Suprapubic skin (tissue), 3 donors: ENCODE data around the gene EED.
"Not testable (repeated sequence)": the region's sequence is repeated elsewhere in the genome, so short reads cannot be mapped to it uniquely, and the experiment has no call there.

Experiments
- CTCF ChIP-seq, 2 donors: fragments of 200-600 bp in 1 of 2; fragments of 450-650 bp in 1 of 2; sonication (generic) in 1 of 2; IDR thresholded peaks; one replicate each; pipeline ENCODE4 v1.5.1; 2016 to 2019; ENCODE audit warnings: antibody characterized with exemption in 2 of 2, mild to moderate bottlenecking in 1 of 2, moderate library complexity in 1 of 2
- POLR2AphosphoS5 ChIP-seq, 3 donors: sonication (generic); formaldehyde crosslinking; IDR thresholded peaks; one replicate each; pipeline ENCODE4 v1.6.1; 2017; ENCODE audit warnings: antibody characterized with exemption in 3 of 3

GRCh38 chr11:86308710-86309109 is 64.2 kb downstream of the EED start:
- not testable (repeated sequence) for TF ChIP-seq CTCF, POLR2AphosphoS5 (IDR thresholded peaks at IDR 0.05)
